Keratinocyte (primary cell): ENCODE data around the gene MTMR1.

ENCODE experiments used
- EZH2 ChIP-seq: IDR thresholded peaks from one replicate; pipeline ENCODE4 v1.6.1; 2012; ENCODE audit warnings: inconsistent platforms, mild to moderate bottlenecking, low read length, moderate library complexity
- TF ChIP-seq, protein P1 (sequence below), 3 experiments: IDR thresholded peaks in 1 of 3; conservative IDR thresholded peaks in 1 of 3; optimal IDR thresholded peaks in 1 of 3; 2 replicates in 2 of 3; 3 replicates in 1 of 3; pipeline versions ENCODE3 to v1.5.1; 2011; ENCODE audit warnings: low read length in 3 of 3, mild to moderate bottlenecking in 3 of 3, moderate library complexity in 2 of 3, control low read depth in 1 of 3, inconsistent platforms in 1 of 3; ENCODE audit not compliant: insufficient read depth in 2 of 3; ENCODE audit errors: extremely low read depth in 1 of 3

DNA sequence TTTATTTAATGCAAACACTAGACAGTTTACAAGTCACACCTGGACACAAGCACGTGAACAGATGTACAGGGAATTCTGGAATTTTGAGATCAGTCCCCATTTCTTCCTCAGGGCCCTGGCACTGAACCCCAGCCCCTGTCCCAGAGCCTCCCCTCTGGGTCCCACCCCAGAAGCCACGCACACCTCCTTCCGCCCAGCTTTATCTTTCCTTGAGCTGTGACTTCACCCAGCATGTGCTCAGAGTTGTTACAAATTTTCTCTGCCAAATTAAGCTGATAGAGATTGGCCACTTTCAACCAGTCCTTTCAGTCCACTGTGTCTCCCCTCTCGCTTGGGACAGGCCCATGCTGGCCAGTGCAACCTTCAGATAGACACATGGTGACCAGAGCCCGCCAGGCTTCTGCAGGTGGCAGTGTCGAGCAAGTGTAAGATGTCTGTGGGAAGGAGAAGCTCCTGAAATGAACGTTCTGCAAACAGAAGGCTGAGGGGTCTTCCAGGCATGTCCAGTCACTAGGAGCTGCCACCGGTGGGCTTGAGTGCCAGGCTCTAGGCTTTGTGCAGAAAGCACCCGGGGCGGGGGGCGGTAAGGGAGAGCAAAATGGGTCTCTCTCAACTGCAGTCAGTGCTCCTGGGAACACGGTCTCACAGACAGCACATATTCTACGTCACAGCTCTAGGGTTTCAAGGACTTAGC, 73.3 kb downstream of the MTMR1 start:
- TF ChIP-seq, protein P1, sequence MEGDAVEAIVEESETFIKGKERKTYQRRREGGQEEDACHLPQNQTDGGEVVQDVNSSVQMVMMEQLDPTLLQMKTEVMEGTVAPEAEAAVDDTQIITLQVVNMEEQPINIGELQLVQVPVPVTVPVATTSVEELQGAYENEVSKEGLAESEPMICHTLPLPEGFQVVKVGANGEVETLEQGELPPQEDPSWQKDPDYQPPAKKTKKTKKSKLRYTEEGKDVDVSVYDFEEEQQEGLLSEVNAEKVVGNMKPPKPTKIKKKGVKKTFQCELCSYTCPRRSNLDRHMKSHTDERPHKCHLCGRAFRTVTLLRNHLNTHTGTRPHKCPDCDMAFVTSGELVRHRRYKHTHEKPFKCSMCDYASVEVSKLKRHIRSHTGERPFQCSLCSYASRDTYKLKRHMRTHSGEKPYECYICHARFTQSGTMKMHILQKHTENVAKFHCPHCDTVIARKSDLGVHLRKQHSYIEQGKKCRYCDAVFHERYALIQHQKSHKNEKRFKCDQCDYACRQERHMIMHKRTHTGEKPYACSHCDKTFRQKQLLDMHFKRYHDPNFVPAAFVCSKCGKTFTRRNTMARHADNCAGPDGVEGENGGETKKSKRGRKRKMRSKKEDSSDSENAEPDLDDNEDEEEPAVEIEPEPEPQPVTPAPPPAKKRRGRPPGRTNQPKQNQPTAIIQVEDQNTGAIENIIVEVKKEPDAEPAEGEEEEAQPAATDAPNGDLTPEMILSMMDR (optimal IDR thresholded peaks at IDR 0.05 in 1 of 3, IDR thresholded peaks at IDR 0.05 in 1 of 3, conservative IDR thresholded peaks at IDR 0.05 in 1 of 3; ENCODE audit: extremely low read depth in 1 of 3, insufficient read depth in 2 of 3, low read length in 3 of 3), result no peak
- no peak for TF ChIP-seq EZH2
